Common myeloid progenitor, CD34-positive (primary cell): Measurements from ENCODE around the gene VILL.

Source experiments
- CTCF ChIA-PET: fragments of 350-600 bp; sonication (Branson Sonifier 250); formaldehyde crosslinking; loops from one replicate; lab custom pipeline; 2021; ENCODE audit warnings: antibody characterized with exemption; lab: Charles Lee
- POLR2A ChIA-PET: fragments of 350-600 bp; sonication (Branson Sonifier 250); formaldehyde crosslinking; loops from one replicate; lab custom pipeline; 2021; ENCODE audit warnings: antibody characterized with exemption; lab: Charles Lee
- DNase-seq, 3 donors: peaks; one replicate each; pipeline versions ENCODE4 v3.0.0 to v3.0.0-alpha.2; 2013
- H3K27ac ChIP-seq, 2 experiments: 1 replicate in 1 of 2; 2 replicates in 1 of 2; pipeline ENCODE4 v1.7.0; 2013; ENCODE audit warnings: inconsistent platforms in 2 of 2, low read length in 2 of 2, mild to moderate bottlenecking in 2 of 2, low read depth in 1 of 2, moderate library complexity in 1 of 2; ENCODE audit not compliant: severe bottlenecking in 2 of 2, insufficient read depth in 1 of 2, poor library complexity in 1 of 2
- H3K27me3 ChIP-seq, 5 experiments: replicated peaks in 2 of 5; 1 replicate in 3 of 5; 2 replicates in 2 of 5; pipeline versions ENCODE4 v1.6.1 to v1.7.0; 2013; ENCODE audit warnings: low read length in 4 of 5, mild to moderate bottlenecking in 2 of 5, moderate library complexity in 2 of 5, inconsistent platforms in 1 of 5; ENCODE audit not compliant: insufficient read depth in 5 of 5, control insufficient read depth in 4 of 5
- H3K36me3 ChIP-seq, 4 experiments: 1 replicate in 2 of 4; 2 replicates in 2 of 4; pipeline versions ENCODE4 v1.6.1 to v1.7.0; 2013; ENCODE audit warnings: low read length in 3 of 4, control low read depth in 1 of 4, mild to moderate bottlenecking in 1 of 4; ENCODE audit not compliant: control insufficient read depth in 4 of 4, insufficient read depth in 4 of 4
- H3K4me1 ChIP-seq, 4 experiments: 1 replicate in 3 of 4; 2 replicates in 1 of 4; pipeline versions ENCODE4 v1.6.1 to v1.7.1; 2013; ENCODE audit warnings: low read length in 3 of 4, mild to moderate bottlenecking in 3 of 4, control low read depth in 1 of 4, inconsistent platforms in 1 of 4, moderate library complexity in 1 of 4; ENCODE audit not compliant: control insufficient read depth in 4 of 4, insufficient read depth in 4 of 4; ENCODE audit errors: control extremely low read depth in 1 of 4
- H3K4me3 ChIP-seq, 7 experiments: 1 replicate in 4 of 7; 2 replicates in 3 of 7; pipeline versions ENCODE4 v1.5.1 to v1.7.0; 2013; ENCODE audit warnings: mild to moderate bottlenecking in 7 of 7, low read length in 6 of 7, moderate library complexity in 6 of 7, inconsistent platforms in 2 of 7, low read depth in 2 of 7, control low read depth in 1 of 7; ENCODE audit not compliant: insufficient read depth in 4 of 7, control insufficient read depth in 1 of 7; ENCODE audit errors: extremely low read depth in 1 of 7
- H3K9me3 ChIP-seq, 5 experiments: 1 replicate in 4 of 5; 2 replicates in 1 of 5; pipeline versions ENCODE4 v1.6.1 to v1.7.1; 2013; ENCODE audit warnings: low read length in 4 of 5, mild to moderate bottlenecking in 2 of 5, inconsistent platforms in 1 of 5, low read depth in 1 of 5, moderate library complexity in 1 of 5; ENCODE audit not compliant: control insufficient read depth in 4 of 5, insufficient read depth in 2 of 5; ENCODE audit errors: control extremely low read depth in 1 of 5
- WGBS: methylation state at CpG from one replicate; pipeline ENCODE4 v1.1.5; 2013; ENCODE audit not compliant: insufficient coverage; 5-methylcytosine and 5-hydroxymethylcytosine counted together

Gene VILL

GRCh38 chr3:38054499-38055001, 64.0 kb downstream of the VILL start:
- peaks cover 0 to 15% (median 13%) of the 10 kb centered on the region in 4 experiments for H3K4me1 ChIP-seq
- H3K27ac ChIP-seq, result no peak overlapping the region
- no peak overlapping the region for H3K4me3 ChIP-seq
- peak; percentile 7 to 55 (median 49) for DNase-seq
- WGBS, result 82% methylated on average over 1 of the region's 3 CpGs
- H3K27me3 ChIP-seq, result no peaks in the 10 kb centered on the region
- POLR2A ChIA-PET, result no interaction called here
- CTCF ChIA-PET, result interaction anchor here (0.7 to 1.8 kb wide), 2 partner anchors 13 kb away, joined by 3 to 5 read pairs; no protein-coding TSS in a partner anchor
- no peaks in the 10 kb centered on the region for H3K36me3 ChIP-seq
- H3K9me3 ChIP-seq, result no peaks in the 10 kb centered on the region
